Stimulated activated CD8-positive, alpha-beta memory T cell treated with anti-CD3 and anti-CD28 coated beads, Interleukin-7, amount 100 ng/mL, for 48 hours (primary cell): ENCODE results near the gene LANCL1.
"Not testable (repeated sequence)": the region's sequence is repeated elsewhere in the genome, so short reads cannot be mapped to it uniquely, and the experiment has no call there.

Source experiments
- DNase-seq, 2 donors: peaks; one replicate each; pipeline ENCODE4 v3.0.0-alpha.2; 2020; ENCODE audit warnings: low read depth in 1 of 2; ENCODE audit errors: extremely low read depth in 1 of 2

LANCL1 gene

DNA sequence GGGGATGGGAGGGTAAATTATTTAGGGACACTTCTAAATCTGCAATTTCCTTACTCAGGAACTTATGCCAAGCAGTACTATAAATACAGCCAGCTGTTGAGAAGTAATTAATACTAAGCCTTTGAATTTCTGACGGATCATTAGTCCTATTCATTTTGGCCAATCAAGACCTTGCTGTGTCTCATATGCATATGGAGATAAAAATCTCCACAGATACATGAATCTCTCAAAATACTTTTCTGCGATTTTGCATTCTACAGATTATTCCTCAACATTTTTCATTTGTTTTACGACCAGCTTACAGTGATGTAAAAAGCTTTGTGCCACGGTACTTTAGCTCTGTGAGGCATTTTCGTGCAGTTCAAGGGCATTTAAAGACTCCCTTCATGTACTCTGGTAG is 16.7 kb downstream of the LANCL1 start:
- no peak for DNase-seq

DNA sequence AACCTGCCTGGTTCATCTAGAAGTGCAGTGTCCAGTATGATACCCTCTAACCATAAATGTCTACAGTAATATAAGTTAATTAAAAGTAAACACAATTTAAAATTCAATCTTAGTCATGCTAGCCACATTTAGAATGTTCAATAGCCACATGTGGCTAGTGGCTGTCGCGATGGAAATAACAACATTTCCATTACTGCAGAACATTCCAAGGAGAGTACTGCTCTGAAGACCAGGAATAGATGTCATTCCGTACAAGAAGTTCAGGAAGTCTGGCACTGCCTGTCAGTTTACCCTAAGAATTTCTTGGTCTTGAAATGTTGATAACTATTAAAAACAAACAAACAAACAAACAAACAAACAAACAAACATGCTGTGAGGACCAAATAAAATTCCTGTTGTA is 17.2 kb downstream of the LANCL1 start:
- DNase-seq, result no peak

DNA sequence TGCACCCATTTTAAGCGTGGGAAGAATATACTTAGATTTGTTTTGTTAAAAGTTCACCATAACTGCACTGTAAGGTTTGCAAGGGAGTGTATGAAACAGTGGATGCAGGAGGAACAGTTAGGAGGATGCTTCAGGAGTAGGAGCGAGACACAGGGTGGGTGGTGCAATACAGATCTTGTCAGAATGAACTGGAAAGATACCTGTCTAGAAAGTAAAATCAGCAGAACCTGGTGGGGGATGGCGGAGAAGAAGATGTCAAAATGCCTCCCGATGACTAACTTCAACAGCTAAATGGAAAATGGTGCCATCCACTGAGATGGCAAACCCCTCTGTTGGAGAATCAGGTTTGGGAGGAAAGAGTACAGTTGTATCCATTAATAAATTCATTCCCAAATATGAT is 18.2 kb downstream of the LANCL1 start:
- no peak for DNase-seq

DNA sequence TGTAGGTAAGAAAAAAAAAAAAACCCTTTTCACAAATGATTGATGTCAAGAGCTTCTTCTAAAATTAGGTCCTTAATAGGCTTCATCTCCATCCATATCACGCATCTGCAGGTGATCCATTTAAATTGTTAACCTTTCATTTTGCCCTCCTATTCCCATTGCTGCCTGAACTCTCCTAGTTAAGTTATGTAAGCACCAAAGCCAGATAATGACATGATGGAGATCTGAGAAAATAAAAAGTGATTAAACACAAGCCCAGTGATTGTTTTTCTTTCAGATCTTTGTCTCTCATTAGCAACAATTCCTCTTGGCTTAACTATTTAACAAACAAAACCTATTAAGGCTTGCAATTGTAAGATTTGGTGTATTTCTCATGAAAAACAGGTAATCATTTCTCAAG is 20.0 kb downstream of the LANCL1 start:
- DNase-seq, result no peak

DNA sequence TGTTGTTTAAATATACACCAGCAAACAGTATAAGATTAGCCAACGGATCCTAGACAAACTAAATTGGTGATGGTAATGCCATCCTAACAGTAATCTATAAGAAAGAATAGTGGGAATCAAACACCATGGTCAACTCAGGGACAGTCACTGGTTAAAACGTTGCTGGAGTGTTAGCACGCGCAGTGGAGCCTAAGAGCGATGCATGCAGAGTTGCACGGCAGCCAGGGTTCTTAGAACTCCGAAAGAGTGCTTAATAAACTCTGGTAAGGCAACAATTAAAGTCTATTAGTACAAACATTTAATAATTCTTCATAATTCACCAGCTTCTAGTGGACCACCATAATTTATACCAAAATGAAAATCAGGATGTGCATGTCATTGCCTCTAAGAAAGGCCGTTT is 22.2 kb downstream of the LANCL1 start:
- DNase-seq, result no peak

DNA sequence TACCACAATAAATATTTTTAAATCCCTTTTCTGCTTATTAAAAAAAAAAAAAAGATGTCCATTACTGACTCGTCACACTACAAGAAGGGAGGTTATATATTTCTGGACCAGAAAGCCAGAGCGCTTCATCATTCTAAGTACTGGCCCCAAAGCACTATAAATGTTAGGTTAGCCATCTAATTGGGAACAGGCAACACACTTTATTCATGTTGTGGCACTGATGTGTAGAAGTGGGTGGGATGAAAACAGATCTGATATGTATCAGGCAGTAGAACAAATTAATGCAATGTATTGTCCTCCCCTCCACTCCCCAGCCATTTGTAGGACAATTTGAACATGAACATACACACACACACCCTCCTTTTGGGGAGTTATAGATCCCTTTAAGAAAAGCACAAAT is 24.4 kb downstream of the LANCL1 start:
- DNase-seq, result no peak

DNA sequence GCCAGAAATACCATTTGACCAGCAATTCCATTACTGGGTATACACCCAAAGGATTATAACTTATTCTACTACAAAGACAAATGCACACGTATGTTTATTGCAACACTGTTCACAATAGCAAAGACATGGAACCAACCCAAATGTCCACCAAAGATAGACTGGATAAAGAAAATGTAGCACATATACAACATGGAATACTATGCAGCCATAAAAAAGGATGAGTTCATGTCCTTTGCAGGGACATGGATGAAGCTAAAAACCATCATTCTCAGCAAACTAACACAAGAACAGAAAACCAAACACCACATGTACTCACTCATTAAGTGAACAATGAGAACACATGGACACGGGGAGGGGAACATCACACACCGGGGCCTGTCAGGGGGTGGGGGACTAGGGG is 25.6 kb downstream of the LANCL1 start:
- DNase-seq, result not testable (repeated sequence)

DNA sequence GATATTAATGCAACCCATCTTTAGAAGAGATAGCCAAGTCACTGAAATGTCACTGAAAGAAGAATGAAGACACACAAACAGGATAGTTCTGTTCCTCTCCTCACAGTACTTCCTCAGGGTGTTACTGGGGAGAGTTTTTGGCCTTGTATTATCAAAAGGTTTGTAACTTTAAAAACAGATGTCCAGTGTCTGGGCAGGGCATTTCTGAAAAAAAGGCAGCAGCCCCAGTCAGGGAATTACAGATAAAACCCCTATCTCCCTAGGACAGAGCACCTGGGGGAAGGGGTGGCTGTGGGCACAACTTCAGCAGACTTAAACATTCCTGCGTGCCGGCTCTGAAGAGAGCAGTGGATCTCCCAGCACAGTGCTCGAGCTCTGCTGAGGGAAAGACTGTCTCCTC is 30.8 kb downstream of the LANCL1 start:
- no peak for DNase-seq

DNA sequence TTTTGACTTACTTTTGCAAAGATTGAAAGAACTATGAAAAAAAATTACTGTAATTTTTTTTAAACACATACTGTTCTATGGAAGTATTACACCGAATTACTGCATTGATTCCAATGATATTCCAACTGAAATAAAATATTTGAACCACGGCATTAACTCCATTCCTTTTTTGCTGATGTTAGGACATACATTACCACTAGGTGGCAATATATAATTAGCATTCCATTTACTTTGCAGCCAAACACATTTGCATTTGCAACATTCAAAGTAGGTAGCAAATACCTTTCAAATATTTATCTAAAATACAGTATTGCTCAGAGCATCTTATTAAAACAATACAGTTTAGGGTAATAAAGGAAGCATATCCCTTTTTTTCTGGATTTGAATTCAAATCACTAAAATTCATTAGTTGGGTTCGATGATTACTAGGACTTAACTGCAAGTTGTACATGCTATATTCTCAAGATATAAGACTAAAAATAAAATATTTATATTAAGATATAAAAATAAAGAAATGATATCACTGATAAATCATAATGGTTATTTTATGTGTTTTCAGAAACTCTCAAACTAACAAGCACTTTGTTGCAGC is 31.3 kb downstream of the LANCL1 start:
- no peak for DNase-seq

DNA sequence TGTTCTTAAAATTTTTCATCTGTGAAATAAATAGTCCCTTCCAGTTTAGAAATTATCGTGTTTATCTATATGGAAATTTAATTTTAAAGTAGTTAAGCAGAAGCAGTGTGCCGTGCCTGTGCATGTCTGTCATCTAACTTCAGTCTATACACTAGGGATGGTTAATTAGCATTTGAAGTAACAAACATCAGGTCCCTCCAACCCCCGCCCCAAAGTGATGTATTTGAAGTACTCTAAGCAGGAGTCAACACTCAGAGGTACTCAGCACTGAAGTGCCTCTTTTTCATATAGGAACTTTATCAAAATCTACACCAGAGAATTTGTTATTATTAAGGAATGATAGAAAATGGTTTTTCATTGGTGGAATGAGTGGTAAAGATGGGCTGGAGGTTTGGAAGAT is 33.0 kb downstream of the LANCL1 start:
- no peak for DNase-seq

DNA sequence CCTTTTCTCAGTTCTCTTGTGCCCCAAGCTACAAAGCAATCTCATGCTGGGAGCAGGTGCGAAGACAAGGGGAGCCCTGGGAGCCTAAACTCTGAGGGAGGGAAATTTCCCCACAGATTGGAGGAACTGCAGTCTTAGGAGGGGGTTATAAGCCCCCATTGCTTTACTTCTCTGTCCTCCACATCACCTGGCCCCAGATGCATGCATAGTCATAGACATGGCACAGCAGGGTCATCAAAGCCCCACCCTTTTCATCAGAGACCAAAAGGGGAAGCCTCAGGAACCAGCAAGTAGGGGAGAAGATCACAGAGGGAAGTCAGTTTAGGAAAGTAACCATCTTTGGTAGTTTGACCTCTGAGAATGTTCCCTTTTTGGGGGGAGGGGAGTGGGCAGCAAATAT is 33.7 kb downstream of the LANCL1 start:
- no peak for DNase-seq

DNA sequence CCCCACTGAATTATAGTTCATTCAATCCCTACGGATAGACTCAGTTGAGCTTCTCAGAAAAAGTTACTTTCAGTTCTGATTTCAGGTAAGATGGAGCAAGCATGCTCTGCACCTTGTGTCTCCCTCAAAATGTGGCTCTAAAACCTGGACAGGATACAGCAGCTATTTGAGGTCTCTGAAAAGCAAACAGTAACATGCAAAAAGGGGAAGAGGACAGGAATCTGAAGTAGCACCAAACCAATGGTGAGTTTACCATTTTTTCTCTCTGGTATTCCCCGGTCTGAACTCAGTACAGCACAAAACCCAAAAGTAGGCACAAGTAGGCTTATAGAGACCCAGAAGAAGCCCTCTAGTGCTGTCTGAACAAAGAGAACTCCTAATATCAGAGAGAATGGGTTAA is 34.1 kb downstream of the LANCL1 start:
- DNase-seq, result no peak

DNA sequence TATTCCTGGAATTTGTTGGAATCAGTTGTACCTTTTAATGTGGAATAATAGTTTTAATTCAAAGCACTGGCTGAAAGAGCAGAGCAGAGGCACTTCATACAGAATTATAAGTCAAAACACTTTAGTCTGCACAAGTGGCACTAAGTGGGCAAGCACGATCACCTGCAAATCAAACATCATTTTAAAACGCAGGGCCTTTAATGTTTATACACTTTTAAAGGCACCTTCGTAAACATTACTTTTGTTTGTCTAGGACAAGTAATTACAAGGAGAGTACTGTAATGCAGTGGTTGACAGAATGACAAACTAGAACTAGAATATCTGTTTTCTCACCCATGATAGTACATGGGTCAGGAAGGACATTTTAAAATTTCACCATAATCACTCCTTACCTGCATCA is 36.4 kb downstream of the LANCL1 start:
- no peak for DNase-seq

DNA sequence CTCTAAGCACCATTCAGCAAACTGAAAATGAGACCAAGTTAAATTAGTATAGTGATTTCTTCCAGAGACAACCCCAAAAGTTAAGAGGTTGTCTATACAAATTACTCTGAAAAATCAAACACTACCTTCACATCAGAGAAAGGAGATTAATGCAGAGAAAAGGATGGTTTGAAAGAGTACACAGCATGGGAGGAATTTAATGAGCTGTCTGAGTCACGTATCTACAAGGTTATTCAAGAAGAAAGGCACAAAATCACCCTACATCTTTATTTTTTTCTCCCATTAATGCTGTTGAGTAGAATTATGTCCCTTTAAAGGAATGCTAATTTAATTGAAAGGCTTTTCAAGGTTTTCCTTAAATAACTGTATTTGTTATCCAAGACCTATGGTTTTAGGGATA is 41.1 kb downstream of the LANCL1 start:
- DNase-seq, result no peak

DNA sequence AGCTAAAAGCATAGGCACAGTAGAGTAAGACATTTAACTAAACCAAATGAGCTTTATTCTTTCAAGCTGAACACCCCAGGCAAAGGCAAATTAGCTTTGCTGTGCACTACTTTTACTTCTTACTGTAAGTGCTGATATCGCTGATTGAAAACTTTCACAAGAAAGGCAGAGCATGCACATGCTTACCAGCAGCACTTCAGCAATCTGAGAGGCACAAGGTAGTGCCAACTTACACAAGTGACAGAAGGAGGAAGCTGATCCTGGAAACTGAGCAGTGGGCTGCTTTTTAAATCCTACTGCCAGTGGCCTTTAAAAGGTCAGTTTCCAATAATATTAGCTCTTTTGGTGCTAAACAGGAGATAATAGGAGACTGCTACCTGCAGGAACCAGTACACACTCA is 43.9 kb downstream of the LANCL1 start:
- no peak for DNase-seq

DNA sequence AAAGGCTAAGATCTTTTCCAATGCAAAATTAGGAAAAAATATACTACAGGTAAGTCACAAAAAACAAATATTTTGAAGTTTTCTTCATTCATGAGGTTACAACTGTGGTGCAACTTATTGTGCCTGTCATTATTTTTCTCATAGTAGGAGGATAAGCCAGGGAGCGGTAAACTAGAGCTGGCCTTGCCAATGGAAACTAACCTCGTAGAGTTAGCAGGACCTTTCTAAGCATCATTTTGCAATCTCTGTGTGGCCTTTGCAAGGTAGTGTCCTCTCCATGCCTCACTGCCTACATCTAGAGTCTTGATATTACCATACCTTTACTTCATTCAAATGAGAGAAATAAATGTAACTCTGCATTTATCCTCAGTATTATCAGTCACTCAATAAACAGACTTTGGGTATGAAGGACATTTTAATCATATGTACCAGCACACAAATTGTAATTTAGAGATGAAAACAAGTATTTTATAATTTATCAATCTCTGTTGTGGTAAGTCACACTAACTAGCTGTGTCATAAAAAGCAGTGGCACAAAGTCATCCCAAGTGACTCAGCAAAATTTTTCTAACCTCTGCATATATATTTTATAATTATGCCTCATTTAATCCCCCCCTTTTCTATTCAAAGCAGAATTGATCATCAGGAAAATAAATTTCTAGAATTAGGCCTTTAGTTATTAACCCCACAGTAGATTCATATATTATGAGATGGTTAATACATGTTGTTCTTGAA is 47.0 kb downstream of the LANCL1 start:
- DNase-seq, result no peak

DNA sequence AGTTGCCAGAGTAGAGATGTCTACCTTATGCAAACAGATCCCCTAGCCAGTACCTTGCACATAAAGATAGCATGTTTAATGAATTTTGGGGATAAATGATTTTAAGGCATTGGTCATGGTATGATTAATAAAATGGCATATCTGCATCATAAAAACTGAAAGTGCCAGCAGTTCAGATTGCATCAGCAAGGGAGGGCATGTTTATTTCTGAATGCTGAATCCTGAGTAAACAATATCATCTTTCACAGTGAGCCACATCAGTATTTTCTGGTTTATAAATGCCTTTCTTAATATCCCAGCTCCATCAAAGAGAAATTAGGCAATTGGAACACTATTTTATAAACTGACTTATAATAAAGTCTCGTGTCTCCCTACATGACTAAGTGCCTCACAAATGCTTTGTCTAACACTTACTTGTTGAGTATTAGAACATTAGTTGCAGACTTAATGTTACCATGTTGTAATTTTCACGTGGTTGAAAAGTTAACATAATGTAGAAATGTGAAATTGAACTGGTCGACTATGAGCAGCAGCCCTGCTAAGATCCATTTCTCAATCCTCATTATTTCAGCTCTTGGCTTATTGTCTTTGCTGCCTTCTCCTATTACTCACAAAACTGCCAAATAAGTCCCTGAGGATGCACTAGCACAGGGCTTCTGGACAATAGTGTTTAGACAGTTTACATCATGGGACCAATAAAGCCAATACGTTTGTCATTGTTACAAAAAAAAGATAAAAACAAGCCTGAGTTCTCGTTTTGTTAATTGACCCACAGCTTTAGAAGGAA is 48.0 kb downstream of the LANCL1 start:
- no peak for DNase-seq

DNA sequence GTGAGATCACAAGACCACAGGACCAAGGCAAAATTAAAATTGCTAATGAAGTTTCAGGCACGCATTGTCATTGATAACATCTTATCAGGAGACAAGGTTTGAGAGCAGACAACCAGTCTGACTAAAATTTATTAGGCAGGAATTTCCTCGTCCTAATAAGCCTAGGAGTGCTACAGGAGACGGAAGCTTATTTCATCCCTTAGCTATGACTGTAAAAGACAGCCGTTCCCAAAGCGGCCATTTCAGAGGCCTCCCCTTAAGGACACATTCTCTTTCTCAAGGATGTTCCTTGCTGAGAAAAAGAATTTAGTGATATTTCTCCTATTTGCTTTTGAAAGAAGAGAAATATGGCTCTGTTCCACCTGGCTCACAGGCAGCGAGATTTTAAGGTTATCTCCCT is 49.2 kb downstream of the LANCL1 start:
- not testable (repeated sequence) for DNase-seq

DNA sequence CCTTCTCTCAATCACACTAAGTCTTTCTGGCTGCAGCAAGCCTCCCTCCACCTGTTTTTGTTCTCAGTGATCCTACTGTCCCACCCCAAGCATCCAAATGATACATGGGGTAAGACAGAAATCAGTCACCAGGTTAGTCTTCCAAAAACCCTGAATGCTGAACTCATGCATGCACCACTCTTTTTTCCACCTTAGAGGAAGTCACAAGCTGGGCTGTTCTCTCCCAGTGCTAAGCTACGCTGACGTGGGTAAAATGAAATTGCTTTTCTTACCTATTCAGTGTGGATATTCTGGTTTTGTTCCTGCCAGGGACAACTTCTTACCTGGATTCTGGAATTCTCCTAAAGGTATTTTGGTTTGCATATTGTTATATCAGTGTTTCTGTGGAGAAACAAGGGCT is 54.2 kb downstream of the LANCL1 start:
- DNase-seq, result no peak

DNA sequence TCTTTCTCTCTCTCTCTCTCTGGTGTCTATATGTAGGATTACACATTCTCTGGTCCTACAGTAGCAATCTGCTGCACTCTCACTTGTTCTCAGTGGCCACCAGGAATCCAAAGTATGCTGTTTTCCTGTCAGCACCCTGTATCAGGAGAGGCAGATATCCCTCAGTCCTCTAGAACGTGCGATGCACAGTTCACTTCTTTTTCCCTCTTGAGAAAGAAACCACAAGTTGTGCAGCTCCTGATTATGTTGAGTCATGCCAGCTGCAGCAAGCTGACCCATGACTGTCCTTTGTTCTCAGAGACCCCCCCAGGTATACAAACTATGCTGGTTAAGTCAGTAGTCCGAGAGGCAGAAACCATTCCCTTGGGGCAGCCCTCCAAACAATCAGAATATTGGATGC is 54.6 kb downstream of the LANCL1 start:
- DNase-seq, result no peak

DNA sequence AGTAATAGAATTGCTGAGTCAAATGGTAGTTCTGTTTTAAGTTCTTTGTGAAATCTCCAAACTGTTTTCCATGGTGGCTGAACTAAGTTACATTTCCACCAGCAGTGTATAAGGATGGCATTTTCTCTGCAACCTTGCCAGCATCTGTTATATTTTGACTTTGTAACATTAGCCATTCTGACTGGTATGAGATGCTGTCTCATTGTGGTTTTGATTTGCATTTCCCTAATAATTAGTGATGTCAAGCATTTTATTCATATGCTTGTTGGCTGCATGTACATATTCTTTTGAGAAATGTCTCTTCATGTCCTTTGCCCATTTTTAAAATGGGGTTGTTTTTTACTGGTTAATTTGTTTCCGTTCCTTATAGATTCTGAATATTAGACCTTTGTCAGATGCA is 63.9 kb downstream of the LANCL1 start:
- no peak for DNase-seq

DNA sequence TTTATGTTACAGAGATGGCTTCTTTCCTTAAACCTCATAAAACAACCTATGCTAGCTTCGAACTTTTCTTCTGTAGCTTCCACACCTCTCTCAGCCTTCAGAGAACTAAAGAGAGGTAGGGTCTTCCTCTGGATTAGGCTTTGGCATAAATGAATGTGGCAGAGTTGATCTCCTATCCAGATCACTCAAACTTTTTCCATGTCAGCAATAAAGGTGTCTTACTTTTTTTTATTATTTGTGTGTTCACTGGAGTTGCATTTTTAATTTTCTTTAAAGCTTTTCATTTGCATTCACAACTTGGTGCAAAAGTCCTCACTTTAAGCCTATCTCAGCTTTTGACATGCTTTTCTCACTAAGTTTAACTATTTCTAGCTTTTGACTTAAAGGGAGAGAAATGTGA is 66.0 kb downstream of the LANCL1 start:
- no peak for DNase-seq
